ENCODE data around the gene OR5B21. TPM values are rescaled to one million over a fixed set of nuclear protein-coding genes. Genes with fewer than 3 reads are reported as not detected.

OR5B21 gene
- total RNA-seq, 6 experiments from 2014 or later, result 0.31 TPM; not detected in 5

DNA sequence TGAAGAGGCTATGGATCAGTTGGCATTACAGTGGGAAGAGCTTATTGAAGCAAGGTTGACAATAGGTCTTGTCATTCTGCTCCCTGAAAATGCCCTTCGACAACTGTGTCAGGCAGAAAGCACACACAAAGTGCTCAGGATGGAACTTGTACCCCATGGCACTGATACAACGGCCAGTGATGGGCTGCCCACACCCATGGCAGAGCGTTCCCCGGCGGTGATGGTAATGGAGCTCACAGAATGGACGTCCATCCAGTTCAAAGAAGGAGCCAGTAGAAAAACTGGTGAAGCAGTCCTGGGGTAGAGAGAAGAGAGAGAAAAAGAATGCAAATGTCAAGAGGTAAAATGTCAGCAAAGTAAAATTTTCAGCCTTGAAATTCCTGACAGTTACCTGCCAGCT lies 19.5 kb upstream of the OR5B21 start:
- no peaks in the 10 kb centered on the region for H3K9me3 Mint-ChIP-seq
- TF ChIP-seq, protein P1, sequence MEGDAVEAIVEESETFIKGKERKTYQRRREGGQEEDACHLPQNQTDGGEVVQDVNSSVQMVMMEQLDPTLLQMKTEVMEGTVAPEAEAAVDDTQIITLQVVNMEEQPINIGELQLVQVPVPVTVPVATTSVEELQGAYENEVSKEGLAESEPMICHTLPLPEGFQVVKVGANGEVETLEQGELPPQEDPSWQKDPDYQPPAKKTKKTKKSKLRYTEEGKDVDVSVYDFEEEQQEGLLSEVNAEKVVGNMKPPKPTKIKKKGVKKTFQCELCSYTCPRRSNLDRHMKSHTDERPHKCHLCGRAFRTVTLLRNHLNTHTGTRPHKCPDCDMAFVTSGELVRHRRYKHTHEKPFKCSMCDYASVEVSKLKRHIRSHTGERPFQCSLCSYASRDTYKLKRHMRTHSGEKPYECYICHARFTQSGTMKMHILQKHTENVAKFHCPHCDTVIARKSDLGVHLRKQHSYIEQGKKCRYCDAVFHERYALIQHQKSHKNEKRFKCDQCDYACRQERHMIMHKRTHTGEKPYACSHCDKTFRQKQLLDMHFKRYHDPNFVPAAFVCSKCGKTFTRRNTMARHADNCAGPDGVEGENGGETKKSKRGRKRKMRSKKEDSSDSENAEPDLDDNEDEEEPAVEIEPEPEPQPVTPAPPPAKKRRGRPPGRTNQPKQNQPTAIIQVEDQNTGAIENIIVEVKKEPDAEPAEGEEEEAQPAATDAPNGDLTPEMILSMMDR (IDR thresholded peaks at IDR 0.05), result no peak
- H3K27me3 Mint-ChIP-seq (ENCODE audit: insufficient read depth), result no peaks in the 10 kb centered on the region
- H3K4me1 Mint-ChIP-seq (ENCODE audit: low read depth), result peaks cover 12% of the 10 kb centered on the region
- no peak overlapping the region for H3K27ac Mint-ChIP-seq
- no peak overlapping the region for H3K4me3 Mint-ChIP-seq
- no peak for DNase-seq
- peaks cover 22% of the 10 kb centered on the region for H3K36me3 Mint-ChIP-seq (ENCODE audit: low read depth)

DNA sequence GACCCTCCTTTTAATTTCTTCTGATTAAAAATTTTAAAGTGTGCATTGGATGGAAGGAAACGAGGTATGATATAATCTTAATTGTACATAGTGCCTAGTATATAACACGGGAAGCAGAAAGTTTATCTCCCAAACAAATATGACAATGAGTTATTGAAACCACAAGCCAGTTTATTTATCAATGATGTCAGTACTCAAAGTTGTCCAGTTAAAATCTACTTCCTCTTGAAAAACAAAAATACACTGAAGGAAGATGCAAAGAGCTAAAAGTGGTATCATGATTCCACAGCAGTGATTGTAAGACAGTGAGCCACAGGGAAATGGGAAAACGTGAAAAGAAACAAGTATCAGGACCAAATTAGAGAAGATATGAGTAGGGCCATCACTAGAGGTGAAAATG lies 18.8 kb upstream of the OR5B21 start:
- Mint-ChIP-seq H3K9me3 (no peaks in the 10 kb centered on the region), H3K27ac (no peak overlapping the region), H3K4me1 (ENCODE audit: low read depth) (peaks cover 12% of the 10 kb centered on the region), H3K27me3 (ENCODE audit: insufficient read depth) (no peaks in the 10 kb centered on the region), H3K36me3 (ENCODE audit: low read depth) (peaks cover 22% of the 10 kb centered on the region), H3K4me3 (no peak overlapping the region)
- TF ChIP-seq, protein P1 (IDR thresholded peaks at IDR 0.05), result no peak
- DNase-seq, result no peak

DNA sequence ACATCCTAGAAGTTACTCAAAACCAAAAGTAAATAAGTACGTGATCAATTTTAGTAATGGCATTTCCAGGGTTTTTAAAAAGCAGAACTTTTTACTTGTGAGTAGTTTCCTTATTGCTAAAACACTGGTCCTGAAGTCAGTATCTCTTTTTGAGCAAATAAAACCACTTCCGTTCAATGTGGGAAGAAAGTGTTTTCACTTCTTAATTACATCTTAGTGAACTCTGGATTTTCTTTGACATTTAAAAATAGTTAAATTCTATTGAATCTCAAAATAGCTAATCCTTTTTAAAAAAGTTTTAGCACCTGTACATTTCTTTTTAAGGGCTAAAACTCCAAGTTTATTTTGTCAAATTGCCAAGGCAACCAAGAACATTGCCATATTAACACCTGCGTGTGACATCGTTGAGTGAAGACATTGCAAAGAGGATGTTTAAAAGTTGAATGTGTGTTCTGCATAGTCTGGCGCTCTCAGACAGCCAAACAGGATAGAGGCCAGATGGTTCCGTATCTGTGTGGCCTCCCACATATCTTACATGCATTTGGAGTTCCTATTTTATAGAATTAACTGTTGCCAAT lies 17.2 kb upstream of the OR5B21 start:
- Mint-ChIP-seq H3K27ac (peak overlapping the region; percentile 38; the same call in 1 of the 2 replicates), H3K4me1 (ENCODE audit: low read depth) (peaks cover 12% of the 10 kb centered on the region), H3K9me3 (no peaks in the 10 kb centered on the region), H3K4me3 (no peak overlapping the region), H3K27me3 (ENCODE audit: insufficient read depth) (no peaks in the 10 kb centered on the region), H3K36me3 (ENCODE audit: low read depth) (peaks cover 12% of the 10 kb centered on the region)
- TF ChIP-seq, protein P1 (IDR thresholded peaks at IDR 0.05), result no peak
- DNase-seq, result no peak

DNA sequence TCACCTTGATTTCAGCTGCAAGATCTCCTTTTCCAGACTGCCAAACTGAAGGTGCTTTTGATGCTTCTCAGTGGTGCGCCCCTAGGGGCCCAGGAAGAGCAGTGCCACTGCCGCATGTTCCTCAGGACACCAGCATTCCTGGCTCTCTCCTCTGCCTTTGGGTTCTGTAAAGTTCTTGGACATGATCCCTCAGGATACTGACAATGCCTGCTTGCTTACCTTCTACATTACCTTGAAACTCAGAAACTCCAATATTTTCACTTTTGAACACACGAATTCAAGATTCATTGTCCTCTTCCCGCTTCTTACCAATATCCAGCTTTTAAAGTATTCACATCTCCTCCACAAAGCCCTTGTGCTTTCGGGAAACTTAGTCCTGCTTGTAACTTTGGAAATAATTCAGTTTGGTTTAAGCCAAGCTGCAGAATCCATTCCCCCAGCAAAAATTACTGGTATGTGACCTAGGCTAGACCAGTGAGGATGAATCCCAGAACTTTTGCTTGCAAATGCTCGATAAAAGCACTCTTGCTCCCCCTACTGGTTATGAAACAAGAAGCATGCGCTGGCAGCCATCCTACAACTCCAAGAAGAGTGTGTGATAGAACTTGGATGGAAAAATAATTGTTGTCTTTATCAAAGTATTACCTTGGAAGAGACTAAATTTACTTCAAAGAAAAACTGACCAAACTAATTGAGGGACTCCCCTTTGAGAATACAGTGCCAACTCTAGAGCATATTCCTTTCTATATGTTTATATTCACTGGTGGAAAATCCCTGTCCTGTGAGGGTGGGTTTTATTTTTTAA lies 16.5 kb upstream of the OR5B21 start:
- H3K4me1 Mint-ChIP-seq (ENCODE audit: low read depth), result peaks cover 12% of the 10 kb centered on the region
- H3K4me3 Mint-ChIP-seq, result no peak overlapping the region
- peaks cover 12% of the 10 kb centered on the region for H3K36me3 Mint-ChIP-seq (ENCODE audit: low read depth)
- H3K9me3 Mint-ChIP-seq, result no peaks in the 10 kb centered on the region
- H3K27me3 Mint-ChIP-seq (ENCODE audit: insufficient read depth), result no peaks in the 10 kb centered on the region
- TF ChIP-seq, protein P1 (IDR thresholded peaks at IDR 0.05), result peak; percentile 88
- no peak overlapping the region for H3K27ac Mint-ChIP-seq
- DNase-seq, result peak; percentile 79

DNA sequence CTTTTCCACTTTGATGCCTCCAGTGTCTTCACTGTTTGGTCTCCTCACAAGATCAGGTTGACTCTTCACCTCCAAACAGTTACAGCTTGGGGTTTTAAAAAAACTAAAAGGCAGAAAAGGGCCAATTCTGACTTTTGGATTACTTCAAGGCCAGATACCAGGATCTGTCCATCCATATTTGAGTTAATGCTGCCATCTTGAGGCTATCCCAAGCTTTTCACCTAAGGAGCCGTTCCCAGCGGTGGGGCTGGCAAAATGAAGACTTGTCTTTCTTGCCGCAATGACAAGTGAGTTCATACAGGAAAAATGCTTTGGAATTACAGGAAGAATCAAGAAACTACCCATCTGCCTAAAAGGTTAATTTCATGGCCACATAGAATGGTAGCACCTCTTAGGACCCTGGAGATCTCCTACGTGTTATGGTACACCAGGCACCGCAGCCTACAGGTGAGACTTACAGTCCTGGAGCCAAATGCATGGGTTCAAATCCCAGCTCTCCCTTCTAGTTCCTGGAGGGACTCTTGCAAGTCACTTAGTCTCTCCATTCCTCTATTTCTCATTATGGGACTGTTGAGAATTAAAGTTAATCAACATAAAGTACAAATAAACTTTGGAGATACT lies 6.0 kb upstream of the OR5B21 start:
- peak; percentile 59 for DNase-seq
- Mint-ChIP-seq H3K9me3 (no peaks in the 10 kb centered on the region), H3K27ac (no peak overlapping the region), H3K27me3 (ENCODE audit: insufficient read depth) (no peaks in the 10 kb centered on the region), H3K36me3 (ENCODE audit: low read depth) (no peaks in the 10 kb centered on the region), H3K4me1 (ENCODE audit: low read depth) (peaks cover 34% of the 10 kb centered on the region), H3K4me3 (no peak overlapping the region)
- TF ChIP-seq, protein P1 (IDR thresholded peaks at IDR 0.05), result peak; percentile 84
